Measurements from ENCODE around the gene NFATC2. TPM values are rescaled to one million over a fixed set of nuclear protein-coding genes. Genes with fewer than 3 reads are reported as not detected.

The NFATC2 gene
- total RNA-seq, 3 donors from 2014 or later: 6.2 to 7.3 (median 7.2) TPM

DNA sequence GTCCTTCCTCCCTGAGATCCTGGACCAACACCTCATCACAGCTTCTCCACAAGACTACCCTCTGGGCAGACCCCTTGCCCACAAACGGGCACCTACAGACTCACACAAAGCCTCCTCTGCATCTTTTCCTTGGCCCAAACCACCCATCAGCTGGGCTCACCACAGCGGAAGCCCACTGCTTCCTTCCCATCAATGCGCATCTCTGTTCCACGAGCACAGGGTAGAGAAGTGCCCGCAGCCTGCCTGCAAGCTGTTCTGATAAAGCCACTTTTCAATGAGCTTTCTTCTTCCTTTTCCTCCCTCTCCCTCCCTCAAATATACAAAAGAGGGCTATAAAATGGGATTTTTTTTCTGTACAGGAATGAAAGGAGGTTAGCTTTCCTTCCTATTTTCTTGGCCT lies 111.2 kb downstream of the NFATC2 start:
- TF ChIP-seq, protein P1, sequence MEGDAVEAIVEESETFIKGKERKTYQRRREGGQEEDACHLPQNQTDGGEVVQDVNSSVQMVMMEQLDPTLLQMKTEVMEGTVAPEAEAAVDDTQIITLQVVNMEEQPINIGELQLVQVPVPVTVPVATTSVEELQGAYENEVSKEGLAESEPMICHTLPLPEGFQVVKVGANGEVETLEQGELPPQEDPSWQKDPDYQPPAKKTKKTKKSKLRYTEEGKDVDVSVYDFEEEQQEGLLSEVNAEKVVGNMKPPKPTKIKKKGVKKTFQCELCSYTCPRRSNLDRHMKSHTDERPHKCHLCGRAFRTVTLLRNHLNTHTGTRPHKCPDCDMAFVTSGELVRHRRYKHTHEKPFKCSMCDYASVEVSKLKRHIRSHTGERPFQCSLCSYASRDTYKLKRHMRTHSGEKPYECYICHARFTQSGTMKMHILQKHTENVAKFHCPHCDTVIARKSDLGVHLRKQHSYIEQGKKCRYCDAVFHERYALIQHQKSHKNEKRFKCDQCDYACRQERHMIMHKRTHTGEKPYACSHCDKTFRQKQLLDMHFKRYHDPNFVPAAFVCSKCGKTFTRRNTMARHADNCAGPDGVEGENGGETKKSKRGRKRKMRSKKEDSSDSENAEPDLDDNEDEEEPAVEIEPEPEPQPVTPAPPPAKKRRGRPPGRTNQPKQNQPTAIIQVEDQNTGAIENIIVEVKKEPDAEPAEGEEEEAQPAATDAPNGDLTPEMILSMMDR (IDR thresholded peaks at IDR 0.05): no peak
- DNase-seq (no peak), ATAC-seq (peak; percentile 19)
- intact Hi-C loops (cut with DNase I, micrococcal nuclease): no loop called here
- no peaks in the 10 kb centered on the region for H3K9me3 ChIP-seq
- H3K4me1 ChIP-seq (ENCODE audit: low read depth): no peaks in the 10 kb centered on the region
- H3K36me3 ChIP-seq (ENCODE audit: low read depth): no peaks in the 10 kb centered on the region
- H3K4me3 ChIP-seq: no peak overlapping the region

- Histone ChIP-seq H3K9me3 (no peaks in the 10 kb centered on the region), H3K4me3 (no peak overlapping the region), H3K36me3 (ENCODE audit: low read depth) (no peaks in the 10 kb centered on the region), H3K4me1 (ENCODE audit: low read depth) (no peaks in the 10 kb centered on the region)
- ATAC-seq: no peak
- intact Hi-C loops (cut with DNase I, micrococcal nuclease): no loop called here
- TF ChIP-seq, protein P1 (IDR thresholded peaks at IDR 0.05): no peak
- no peak for DNase-seq
These were observed 112.1 kb downstream of the NFATC2 start for GRCh38 chr20:51430198-51430950.

DNA sequence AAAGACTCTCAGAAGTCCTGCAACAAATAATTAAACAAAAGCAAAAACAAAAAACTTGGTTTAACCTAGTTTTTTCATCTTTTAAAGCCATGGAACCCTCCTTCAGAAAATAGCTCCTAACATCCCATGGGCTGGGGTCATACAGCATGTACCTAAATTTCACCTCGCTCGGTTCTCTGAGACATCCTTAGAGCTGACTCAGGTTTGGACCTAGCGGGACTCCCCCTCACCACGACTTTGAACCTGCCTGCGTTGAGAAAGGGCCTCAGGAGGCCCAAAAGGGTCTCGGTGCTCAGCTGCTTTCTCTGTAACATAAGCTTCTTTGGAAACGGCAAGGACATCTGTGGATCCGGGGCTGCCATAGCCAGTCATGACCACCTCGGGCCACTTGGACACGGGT lies 112.8 kb downstream of the NFATC2 start:
- Histone ChIP-seq H3K4me1 (ENCODE audit: low read depth) (no peaks in the 10 kb centered on the region), H3K9me3 (no peaks in the 10 kb centered on the region), H3K36me3 (ENCODE audit: low read depth) (no peaks in the 10 kb centered on the region), H3K4me3 (no peak overlapping the region)
- TF ChIP-seq, protein P1 (IDR thresholded peaks at IDR 0.05): no peak
- ATAC-seq (no peak), DNase-seq (no peak)
- intact Hi-C loops (cut with DNase I, micrococcal nuclease): no loop called here

DNA sequence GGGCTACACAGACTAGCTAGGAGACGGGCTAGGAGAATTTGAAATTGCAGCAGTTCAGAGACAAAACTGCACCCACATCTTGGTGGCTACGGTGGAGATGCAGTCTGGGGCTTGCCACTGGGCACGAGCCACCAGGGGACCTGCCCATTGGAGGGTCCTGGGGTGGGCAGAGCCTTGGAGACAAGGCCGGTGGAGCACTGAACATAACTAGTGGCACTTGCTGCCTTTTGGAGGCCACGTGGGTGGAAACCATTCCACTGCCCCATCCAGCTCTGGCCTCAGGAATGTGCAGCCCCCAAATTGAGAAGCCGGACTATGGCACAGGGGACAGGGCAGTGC lies 113.4 kb downstream of the NFATC2 start:
- ATAC-seq (no peak), DNase-seq (no peak)
- TF ChIP-seq, protein P1 (IDR thresholded peaks at IDR 0.05): no peak
- no peaks in the 10 kb centered on the region for H3K9me3 ChIP-seq
- no peaks in the 10 kb centered on the region for H3K4me1 ChIP-seq (ENCODE audit: low read depth)
- intact Hi-C loops (cut with DNase I, micrococcal nuclease): no loop called here
- H3K4me3 ChIP-seq: no peak overlapping the region
- H3K36me3 ChIP-seq (ENCODE audit: low read depth): no peaks in the 10 kb centered on the region

- TF ChIP-seq, protein P1 (IDR thresholded peaks at IDR 0.05): no peak
- ATAC-seq: no peak
- intact Hi-C loops (cut with DNase I, micrococcal nuclease): no loop called here
- Histone ChIP-seq H3K36me3 (ENCODE audit: low read depth) (no peaks in the 10 kb centered on the region), H3K4me1 (ENCODE audit: low read depth) (no peaks in the 10 kb centered on the region), H3K9me3 (no peaks in the 10 kb centered on the region), H3K4me3 (no peak overlapping the region)
- no peak for DNase-seq
These were observed 113.9 kb downstream of the NFATC2 start for GRCh38 chr20:51428401-51429143.

All from mucosa of descending colon (tissue), 3 donors.